ENCODE results near the gene NUPR1.

DNA sequence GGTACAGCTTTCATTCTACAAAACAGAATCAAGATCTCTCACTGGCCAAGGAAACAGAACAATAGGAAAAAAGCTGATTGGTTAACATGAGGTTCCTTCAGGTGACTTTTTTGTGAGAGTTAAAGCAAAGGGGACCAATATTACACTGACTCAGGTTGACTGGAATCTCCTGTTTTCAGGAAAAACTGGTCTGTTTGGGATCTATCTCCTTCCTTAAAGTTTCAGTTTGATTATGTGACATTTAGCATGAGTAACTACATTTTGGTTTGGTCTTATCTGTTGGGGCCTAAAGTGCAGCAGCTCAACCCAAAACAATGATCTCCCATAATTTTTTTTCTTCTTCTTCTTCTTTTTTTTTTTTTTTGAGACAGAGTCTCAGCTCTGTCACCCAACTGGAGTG lies 9.7 kb downstream of the NUPR1 start:
- TF ChIP-seq SUZ12 (IDR thresholded peaks at IDR 0.05; ENCODE audit: extremely low read depth, insufficient read depth, insufficient read length), result no peak
- no peak for TF ChIP-seq ZNF274 (IDR thresholded peaks at IDR 0.05; ENCODE audit: low read depth, low read length)
- TF ChIP-seq YY1 (IDR thresholded peaks at IDR 0.05; ENCODE audit: insufficient read depth, insufficient read length), result no peak

Measured in NT2/D1 (cell line).